Stimulated activated naive CD8-positive, alpha-beta T cell treated with anti-CD3 and anti-CD28 coated beads, Interleukin-15, Interleukin-2, amounts not matched to agents 100 ng/mL and 50 ng/mL, for 24 hours (primary cell): Measurements from ENCODE around the gene GPR152.
"Not testable (repeated sequence)": the region's sequence is repeated elsewhere in the genome, so short reads cannot be mapped to it uniquely, and the experiment has no call there.

Source experiments
- H3K27ac Mint-ChIP-seq: one replicate; pipeline ENCODE4 v1.8.0; 2021; ENCODE audit warnings: mild to moderate bottlenecking, mixed read lengths
- H3K27me3 Mint-ChIP-seq: one replicate; pipeline ENCODE4 v1.8.0; 2021; ENCODE audit warnings: mixed read lengths
- H3K36me3 Mint-ChIP-seq: one replicate; pipeline ENCODE4 v1.8.0; 2021; ENCODE audit warnings: low read depth, mixed read lengths
- H3K4me1 Mint-ChIP-seq: one replicate; pipeline ENCODE4 v1.8.0; 2021; ENCODE audit warnings: low read depth, mixed read lengths
- H3K4me3 Mint-ChIP-seq: one replicate; pipeline ENCODE4 v1.8.0; 2021; ENCODE audit warnings: mild to moderate bottlenecking, mixed read lengths
- H3K9me3 Mint-ChIP-seq: one replicate; pipeline ENCODE4 v1.8.0; 2021; ENCODE audit warnings: mixed read lengths

GPR152 gene

GRCh38 chr11:67432655-67433349 lies 19.7 kb downstream of the GPR152 start:
- no peaks in the 10 kb centered on the region for H3K9me3 Mint-ChIP-seq
- peaks cover 31% of the 10 kb centered on the region for H3K36me3 Mint-ChIP-seq
- peaks cover 68% of the 10 kb centered on the region for H3K4me1 Mint-ChIP-seq
- no peaks in the 10 kb centered on the region for H3K27me3 Mint-ChIP-seq
- H3K27ac Mint-ChIP-seq: peak overlapping the region; percentile 47
- no peak overlapping the region for H3K4me3 Mint-ChIP-seq

- Mint-ChIP-seq H3K27me3 (no peaks in the 10 kb centered on the region), H3K4me1 (peaks cover 72% of the 10 kb centered on the region), H3K36me3 (peaks cover 26% of the 10 kb centered on the region), H3K27ac (peak overlapping the region; percentile 52), H3K4me3 (peak overlapping the region; percentile 32), H3K9me3 (no peaks in the 10 kb centered on the region)
Observed at GRCh38 chr11:67431346-67432249, 20.9 kb downstream of the GPR152 start.

GRCh38 chr11:67429722-67430121 lies 22.8 kb downstream of the GPR152 start:
- Mint-ChIP-seq H3K4me1 (peaks cover 59% of the 10 kb centered on the region), H3K27me3 (no peaks in the 10 kb centered on the region), H3K36me3 (peaks cover 12% of the 10 kb centered on the region), H3K9me3 (no peaks in the 10 kb centered on the region), H3K27ac (no peak overlapping the region), H3K4me3 (peak overlapping the region; percentile 98)

DNA sequence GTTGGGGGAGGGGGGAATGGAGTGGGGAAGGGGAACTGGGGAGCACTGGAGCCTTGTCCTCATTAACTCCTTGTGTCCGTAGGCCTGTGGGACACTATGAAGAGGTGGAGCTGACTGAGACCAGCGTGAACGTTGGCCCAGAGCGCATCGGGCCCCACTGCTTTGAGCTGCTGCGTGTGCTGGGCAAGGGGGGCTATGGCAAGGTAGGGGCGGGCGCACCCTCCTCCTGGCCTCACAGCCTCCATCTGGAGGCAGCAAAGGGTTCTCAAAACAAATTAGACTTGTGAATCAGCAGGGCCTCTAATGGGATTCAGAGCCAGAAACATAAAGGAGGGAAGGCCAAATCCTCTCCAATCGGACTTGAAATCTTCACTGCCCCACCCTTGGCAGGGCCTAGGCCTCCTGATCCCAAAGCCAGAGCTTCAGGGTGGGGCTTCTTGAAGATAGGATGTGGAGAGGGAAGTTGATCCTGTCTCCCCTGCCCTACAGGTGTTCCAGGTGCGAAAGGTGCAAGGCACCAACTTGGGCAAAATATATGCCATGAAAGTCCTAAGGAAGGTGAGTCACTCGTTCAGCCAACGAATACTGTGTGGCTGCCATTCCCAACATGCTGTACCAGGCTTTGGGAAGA lies 23.4 kb downstream of the GPR152 start:
- H3K4me1 Mint-ChIP-seq: peaks cover 54% of the 10 kb centered on the region

DNA sequence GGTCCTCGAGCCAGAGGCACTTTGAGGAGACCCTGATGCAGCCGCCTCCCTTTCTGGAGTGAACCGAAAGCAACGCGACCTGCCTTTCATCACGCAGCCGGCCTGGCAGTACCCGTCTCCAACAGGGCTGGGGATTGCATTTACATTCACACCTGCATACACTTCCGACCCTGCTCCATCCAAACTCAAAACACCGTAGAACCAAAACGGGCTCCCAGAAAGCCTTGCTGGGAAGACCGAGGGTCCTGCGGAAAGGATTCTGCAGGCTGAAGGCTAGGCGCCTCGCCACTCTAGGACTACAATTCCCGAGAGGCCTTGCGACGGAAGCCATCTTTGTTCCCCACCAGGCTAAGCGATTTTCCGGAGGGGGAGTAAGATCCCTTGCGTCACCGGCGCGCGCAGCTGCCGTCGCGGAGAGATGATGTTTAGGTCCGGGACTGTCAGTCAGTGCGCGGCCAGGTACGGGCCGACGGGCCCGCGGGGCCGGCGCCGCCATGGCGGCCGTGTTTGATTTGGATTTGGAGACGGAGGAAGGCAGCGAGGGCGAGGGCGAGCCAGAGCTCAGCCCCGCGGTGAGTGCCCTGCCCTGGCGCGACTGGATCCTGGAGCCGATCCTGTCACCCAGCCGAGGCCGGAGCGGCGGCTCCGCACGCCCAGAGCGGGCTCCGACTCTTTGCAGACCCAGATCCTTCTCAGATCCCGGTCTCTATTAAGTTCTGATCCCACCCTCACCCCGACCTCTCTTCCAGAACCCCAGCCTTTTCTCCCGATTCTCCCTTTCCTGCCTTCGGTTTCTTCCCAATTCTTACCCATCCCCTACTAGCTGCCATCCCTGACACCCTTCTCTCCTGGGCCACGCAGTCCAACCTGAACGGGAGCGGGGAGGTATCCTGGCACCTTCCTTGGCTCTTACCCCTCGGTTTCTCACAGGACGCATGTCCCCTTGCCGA lies 24.2 kb downstream of the GPR152 start, which contains the start of gene RPS6KB2:
TSS of gene RPS6KB2 (plus strand) at position 443 of the 950 bp plus-strand sequence. CDS start at position 495, 52 bp downstream.
- no peaks in the 10 kb centered on the region for H3K9me3 Mint-ChIP-seq
- H3K4me1 Mint-ChIP-seq: peaks cover 45% of the 10 kb centered on the region
- H3K36me3 Mint-ChIP-seq: peaks cover 12% of the 10 kb centered on the region
- no peaks in the 10 kb centered on the region for H3K27me3 Mint-ChIP-seq
- H3K4me3 Mint-ChIP-seq: peak within 1 kb of the TSS; percentile 98
- peak within 1 kb of the TSS; percentile 97 for H3K27ac Mint-ChIP-seq

More for the DNA sequence above, 23.4 kb downstream of the GPR152 start:
- Mint-ChIP-seq H3K36me3 (peaks cover 12% of the 10 kb centered on the region), H3K9me3 (no peaks in the 10 kb centered on the region), H3K27me3 (no peaks in the 10 kb centered on the region), H3K27ac (peak overlapping the region; percentile 97), H3K4me3 (peak overlapping the region; percentile 98)

DNA sequence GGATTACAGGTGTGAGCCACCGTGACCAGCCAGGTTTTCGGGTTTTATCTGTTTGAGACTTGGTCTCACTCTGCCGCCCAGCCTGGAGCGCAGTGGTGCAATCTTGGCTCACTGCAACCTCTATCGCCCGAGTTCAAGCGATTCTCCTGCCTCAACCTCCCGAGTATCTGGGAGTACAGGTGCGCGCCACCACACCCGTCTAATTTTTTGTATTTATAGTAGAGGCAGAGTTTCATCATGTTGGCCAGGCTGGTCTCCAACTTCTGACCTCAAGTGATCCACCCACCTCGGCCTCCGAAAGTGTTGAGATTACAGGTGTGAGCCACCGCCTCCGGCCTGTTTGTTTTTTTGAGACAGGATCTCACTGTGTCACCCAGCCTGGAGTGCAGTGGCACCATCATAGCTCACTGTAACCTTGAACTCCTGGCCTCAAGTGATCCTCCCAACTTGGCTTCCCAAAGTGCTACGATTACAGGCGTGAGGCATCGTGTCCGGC lies 25.1 kb downstream of the GPR152 start:
- Mint-ChIP-seq H3K27ac (peak overlapping the region; percentile 97), H3K4me3 (peak overlapping the region; percentile 98), H3K36me3 (peaks cover 12% of the 10 kb centered on the region), H3K4me1 (peaks cover 37% of the 10 kb centered on the region)
- not testable (repeated sequence) for H3K9me3 Mint-ChIP-seq, H3K27me3 Mint-ChIP-seq

- Mint-ChIP-seq H3K27ac (no peak overlapping the region), H3K4me1 (peaks cover 28% of the 10 kb centered on the region), H3K27me3 (no peaks in the 10 kb centered on the region), H3K36me3 (no peaks in the 10 kb centered on the region), H3K4me3 (no peak overlapping the region), H3K9me3 (no peaks in the 10 kb centered on the region)
Observed at GRCh38 chr11:67423891-67424613, 28.5 kb downstream of the GPR152 start.

DNA sequence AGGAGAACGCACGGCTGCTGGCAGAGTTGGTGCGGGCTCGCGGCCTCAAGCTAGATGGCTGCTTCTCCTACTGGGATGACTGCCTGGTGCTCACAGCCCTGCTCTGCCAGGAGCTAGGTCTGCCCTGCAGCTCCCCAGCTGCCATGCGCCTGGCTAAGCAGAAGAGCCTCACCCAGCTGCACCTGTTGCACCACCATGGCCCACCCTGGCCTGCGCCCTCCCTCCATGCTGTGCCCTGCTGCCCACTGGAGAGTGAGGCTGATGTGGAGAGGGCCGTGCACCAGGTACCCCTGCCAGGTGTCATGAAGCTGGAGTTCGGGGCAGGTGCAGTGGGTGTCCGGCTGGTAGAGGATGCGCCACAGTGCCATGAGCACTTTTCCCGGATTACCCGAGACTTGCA lies 29.1 kb downstream of the GPR152 start:
- H3K27me3 Mint-ChIP-seq: no peaks in the 10 kb centered on the region

GRCh38 chr11:67422891-67423290 lies 29.6 kb downstream of the GPR152 start:
- Mint-ChIP-seq H3K27ac (no peak overlapping the region), H3K4me1 (peaks cover 34% of the 10 kb centered on the region), H3K4me3 (no peak overlapping the region)

More for the DNA sequence above, 29.1 kb downstream of the GPR152 start:
- H3K4me3 Mint-ChIP-seq: no peak overlapping the region
- H3K9me3 Mint-ChIP-seq: no peaks in the 10 kb centered on the region
- H3K4me1 Mint-ChIP-seq: peaks cover 32% of the 10 kb centered on the region
- H3K36me3 Mint-ChIP-seq: no peaks in the 10 kb centered on the region
- H3K27ac Mint-ChIP-seq: no peak overlapping the region

DNA sequence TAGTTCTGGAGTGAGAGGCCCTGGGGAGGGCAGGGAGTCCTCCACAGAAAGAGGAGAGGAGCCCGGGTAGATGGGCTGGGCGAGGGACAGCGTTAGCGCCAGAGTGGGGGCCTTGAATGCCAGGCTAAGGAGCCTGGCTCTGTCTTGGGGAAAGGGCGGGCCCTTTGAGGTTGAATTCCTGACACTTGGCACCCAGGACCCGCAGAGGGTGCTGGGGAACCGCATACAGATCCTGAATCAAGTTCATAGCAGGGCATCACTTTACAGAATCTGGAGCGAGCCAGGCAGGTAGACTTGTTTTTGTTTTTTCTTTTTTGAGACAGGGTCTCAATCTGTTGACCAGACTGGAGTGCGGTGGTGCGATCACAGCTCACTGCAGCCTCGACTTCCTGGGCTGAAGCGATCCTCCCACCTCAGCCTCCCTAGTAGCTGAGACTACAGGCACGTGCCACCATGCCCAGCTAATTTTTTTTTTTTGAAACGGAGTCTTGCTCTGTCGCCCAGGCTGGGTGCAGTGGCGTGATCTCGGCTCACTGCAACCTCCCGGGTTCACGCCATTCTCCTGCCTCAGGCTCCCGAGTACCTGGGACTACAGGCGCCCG lies 31.0 kb downstream of the GPR152 start:
- Mint-ChIP-seq H3K4me1 (peaks cover 37% of the 10 kb centered on the region), H3K27me3 (no peaks in the 10 kb centered on the region), H3K27ac (peak overlapping the region; percentile 81), H3K4me3 (peak overlapping the region; percentile 70), H3K9me3 (no peaks in the 10 kb centered on the region), H3K36me3 (no peaks in the 10 kb centered on the region)

More at GRCh38 chr11:67422891-67423290, 29.6 kb downstream of the GPR152 start:
- Mint-ChIP-seq H3K36me3 (no peaks in the 10 kb centered on the region), H3K9me3 (no peaks in the 10 kb centered on the region), H3K27me3 (no peaks in the 10 kb centered on the region)

DNA sequence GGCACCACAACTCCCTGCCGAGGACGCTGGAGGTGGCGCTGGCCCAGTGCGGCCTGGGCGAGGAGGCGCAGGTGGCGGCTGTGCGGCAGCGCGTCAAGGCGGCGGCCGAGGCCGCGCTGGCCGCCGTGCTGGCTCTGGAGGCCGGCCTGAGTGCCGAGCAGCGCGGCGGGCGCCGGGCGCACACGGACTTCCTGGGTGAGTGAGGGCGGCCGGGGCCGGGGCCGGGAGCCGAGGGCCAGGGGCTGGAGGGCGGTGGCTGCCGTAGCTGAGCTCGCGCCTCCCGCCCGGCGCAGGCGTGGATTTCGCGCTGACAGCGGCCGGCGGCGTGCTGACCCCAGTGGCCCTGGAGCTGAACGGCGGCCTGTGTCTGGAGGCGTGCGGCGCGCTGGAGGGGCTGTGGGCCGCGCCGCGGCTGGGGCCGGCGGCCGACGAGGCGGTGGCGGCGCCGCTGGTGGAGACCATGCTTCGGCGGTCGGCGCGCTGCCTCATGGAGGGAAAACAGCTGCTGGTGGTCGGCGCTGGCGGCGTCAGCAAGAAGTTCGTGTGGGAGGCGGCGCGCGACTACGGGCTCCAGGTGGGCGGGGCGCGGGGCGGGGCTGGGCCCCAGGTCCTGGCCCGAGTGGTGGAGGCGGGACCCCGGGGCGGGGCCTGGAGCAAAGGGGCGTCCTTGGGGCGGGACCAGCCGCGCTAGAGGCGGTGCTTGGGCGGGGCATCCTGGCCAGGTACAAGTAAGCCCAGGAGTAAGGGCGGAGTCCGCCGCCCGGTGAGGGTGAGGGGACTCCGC lies 31.7 kb downstream of the GPR152 start:
- H3K9me3 Mint-ChIP-seq: no peaks in the 10 kb centered on the region
- H3K36me3 Mint-ChIP-seq: no peaks in the 10 kb centered on the region
- no peaks in the 10 kb centered on the region for H3K27me3 Mint-ChIP-seq
- peak overlapping the region; percentile 83 for H3K4me3 Mint-ChIP-seq
- H3K27ac Mint-ChIP-seq: peak overlapping the region; percentile 92
- H3K4me1 Mint-ChIP-seq: peaks cover 44% of the 10 kb centered on the region

DNA sequence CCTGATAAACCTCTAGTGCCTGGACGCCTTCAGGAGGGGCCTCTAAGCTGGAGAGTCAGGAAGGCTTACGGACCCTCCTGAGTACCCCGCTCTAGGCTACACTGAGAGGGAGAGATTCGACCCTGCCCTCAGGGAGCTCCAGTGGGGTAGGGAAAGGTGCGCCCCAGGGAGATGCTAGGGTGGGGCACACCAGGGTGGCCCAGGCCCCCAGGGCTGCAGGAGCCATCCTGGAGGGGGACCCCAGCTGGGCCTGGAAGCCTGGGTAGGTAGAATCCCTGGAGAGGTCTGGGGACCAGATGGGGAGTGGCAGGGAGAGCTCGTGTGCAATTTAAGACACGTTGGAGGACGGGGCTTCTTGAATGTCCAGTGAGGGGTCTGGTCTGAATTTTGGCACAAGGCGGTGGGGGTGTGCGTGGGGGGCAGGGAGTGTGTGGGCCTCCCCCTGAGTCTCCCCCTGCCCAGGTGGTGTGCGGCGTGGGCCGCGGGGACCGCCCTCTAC lies 32.3 kb downstream of the GPR152 start:
- Mint-ChIP-seq H3K27me3 (no peaks in the 10 kb centered on the region), H3K36me3 (no peaks in the 10 kb centered on the region), H3K27ac (peak overlapping the region; percentile 92), H3K4me3 (peak overlapping the region; percentile 83), H3K4me1 (peaks cover 46% of the 10 kb centered on the region), H3K9me3 (no peaks in the 10 kb centered on the region)
